GM21367 (cell line): ENCODE results near the gene CST8.

ENCODE experiments used
- ATAC-seq: cut with Tn5 transposase; IDR thresholded peaks from one replicate; pipeline ENCODE4 v1.9.1; 2021; ENCODE audit not compliant: unreplicated experiment

The CST8 gene

DNA sequence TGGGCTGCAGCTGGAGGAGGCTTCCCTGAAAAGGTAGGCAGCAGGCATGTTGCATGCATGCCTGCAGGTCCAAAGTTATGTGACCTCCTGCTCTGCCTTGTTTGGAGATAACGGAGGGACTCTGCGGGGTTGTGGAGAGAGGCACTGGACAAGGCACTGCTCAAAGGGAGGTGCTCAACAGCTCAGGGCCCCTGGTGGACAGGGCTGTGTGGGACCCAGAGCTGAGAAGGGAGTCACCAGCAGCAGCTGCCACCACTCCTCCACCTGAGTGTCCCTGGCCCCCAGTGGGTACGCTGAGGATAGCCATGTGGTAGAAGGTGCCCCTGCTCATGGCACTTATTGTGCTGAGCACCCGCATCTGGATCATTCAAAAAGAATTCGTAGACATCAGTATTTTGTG, 15.5 kb upstream of the CST8 start:
- no peak for ATAC-seq

DNA sequence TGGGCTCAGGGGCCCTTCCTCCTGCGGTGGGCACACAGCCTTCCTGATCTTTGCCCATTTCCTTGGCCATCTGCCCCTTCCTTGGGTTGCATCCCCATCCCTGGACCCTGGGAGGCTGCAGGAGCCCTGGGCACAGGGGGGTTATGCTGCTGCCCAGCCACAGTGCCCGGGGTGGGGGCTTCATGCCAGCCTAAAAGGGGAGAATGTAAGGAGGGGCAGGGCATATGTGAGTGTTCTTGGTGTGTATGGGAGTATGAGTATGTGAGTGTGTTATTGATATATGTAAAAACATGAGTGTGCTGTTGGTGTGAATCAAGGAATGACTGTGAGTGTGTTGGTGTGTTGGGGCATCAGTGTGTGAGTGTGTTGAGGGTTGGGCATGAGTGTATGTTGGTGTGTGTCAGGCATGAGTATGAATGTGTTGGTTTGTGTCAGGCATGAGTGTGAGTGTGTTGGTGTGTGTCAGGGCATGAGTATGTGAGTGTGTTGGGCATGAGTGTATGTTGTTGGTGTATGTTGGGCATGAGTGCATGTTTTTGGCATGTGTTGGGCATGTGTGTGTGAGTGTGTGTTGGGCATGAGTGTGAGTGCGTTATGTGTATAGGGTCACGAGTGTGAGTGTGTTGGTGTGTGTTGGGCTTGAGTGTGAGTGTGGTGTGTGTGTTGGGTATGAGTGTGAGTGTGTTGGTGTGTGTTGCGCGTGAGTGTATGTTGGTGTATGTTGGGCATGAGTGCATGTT, 14.7 kb upstream of the CST8 start:
- no peak for ATAC-seq

- ATAC-seq = no peak
These were observed 13.7 kb upstream of the CST8 start for GRCh38 chr20:23477223-23477622.

- ATAC-seq = no peak
These were observed 11.9 kb upstream of the CST8 start for GRCh38 chr20:23479043-23479442.

GRCh38 chr20:23482138-23482537, 8.8 kb upstream of the CST8 start:
- no peak for ATAC-seq

GRCh38 chr20:23484081-23484480, 6.8 kb upstream of the CST8 start:
- ATAC-seq = no peak

GRCh38 chr20:23488470-23488869, 2.4 kb upstream of the CST8 start:
- ATAC-seq = no peak

GRCh38 chr20:23488996-23489395, 1.9 kb upstream of the CST8 start:
- no peak for ATAC-seq

DNA sequence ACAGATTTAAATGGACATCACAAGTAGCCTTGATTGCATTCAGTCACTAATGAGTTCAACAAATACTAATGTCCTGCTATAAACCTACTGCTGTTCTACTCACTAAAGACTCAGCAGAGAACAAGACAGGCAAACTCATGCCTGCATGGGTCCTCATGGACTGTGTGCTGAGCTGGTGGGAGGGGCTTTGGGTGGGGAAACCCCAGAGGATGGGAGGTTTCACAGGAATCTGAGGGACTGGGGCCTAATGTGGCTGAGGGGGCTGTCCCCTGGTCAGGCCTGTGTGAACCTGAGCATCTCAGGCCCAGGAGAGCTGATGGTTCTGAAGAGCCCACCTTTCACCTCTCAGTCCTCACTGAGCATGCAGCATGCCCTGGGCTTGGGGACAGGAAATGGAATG, 1.4 kb downstream of the CST8 start:
- ATAC-seq = no peak

GRCh38 chr20:23493172-23493772, 2.4 kb downstream of the CST8 start:
- no peak for ATAC-seq

GRCh38 chr20:23497536-23497935, 6.6 kb downstream of the CST8 start:
- ATAC-seq = no peak

GRCh38 chr20:23501926-23502325, 11.0 kb downstream of the CST8 start:
- no peak for ATAC-seq

DNA sequence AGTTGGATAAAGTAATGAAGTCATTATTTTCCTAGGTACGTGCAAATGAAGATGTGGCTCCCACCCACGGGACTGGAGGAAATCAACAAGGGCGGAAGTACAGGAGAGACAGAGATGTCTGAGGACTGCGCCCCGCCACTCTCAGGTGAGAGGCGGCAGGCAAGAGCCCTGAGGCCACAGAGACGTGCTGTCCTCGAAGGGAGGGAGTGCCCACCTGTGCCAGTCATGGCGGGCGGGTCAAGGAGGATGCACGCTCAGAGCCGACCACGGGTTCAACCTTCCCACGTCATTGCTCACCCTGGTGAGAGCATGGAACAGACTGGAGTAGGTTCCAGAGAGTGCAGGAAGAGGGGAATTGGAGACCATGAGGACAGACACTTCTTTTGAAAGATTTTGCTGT, 12.7 kb downstream of the CST8 start:
- ATAC-seq = no peak

DNA sequence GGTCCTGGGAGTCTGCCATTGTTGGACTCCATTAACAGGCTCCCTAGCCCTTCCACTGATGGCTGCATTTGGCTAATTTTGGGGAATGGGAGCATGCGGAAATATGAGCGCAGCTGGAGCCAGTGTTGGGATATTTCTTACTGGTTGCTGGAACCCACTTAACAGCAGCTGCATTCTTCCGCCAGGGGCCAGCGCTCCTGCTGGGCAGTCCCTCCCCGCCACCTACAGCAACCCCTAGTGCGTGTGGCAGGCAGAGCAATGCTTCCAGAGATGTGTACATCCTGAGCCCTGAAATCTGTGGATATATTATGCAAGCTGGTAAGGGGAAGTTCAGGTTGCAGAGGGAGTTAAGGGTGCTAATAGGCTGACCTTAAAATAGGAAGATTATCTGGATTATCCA, 16.4 kb downstream of the CST8 start:
- no peak for ATAC-seq

GRCh38 chr20:23508449-23509229, 17.7 kb downstream of the CST8 start:
- ATAC-seq = no peak

- no peak for ATAC-seq
These were observed 18.5 kb downstream of the CST8 start for GRCh38 chr20:23509247-23509913.

GRCh38 chr20:23510000-23510590, 19.2 kb downstream of the CST8 start:
- ATAC-seq = no peak

GRCh38 chr20:23513164-23513563, 22.2 kb downstream of the CST8 start:
- ATAC-seq = no peak

GRCh38 chr20:23514848-23515247, 23.9 kb downstream of the CST8 start:
- no peak for ATAC-seq

GRCh38 chr20:23515250-23515939, 24.5 kb downstream of the CST8 start:
- no peak for ATAC-seq

- no peak for ATAC-seq
These were observed 26.8 kb downstream of the CST8 start for GRCh38 chr20:23517719-23518118.
